K562 (cell line): ENCODE data around the gene HCN3. TPM values are rescaled to one million over a fixed set of nuclear protein-coding genes. Genes with fewer than 3 reads are reported as not detected.

Experiments used
- BCOR ChIP-seq: fragments of 450-650 bp; IDR thresholded peaks from 2 replicates; pipeline ENCODE4 v1.6.1; 2016
- CBX5 ChIP-seq: IDR thresholded peaks from 2 replicates; pipeline ENCODE4 v1.6.1; 2014; ENCODE audit warnings: low read depth, borderline replicate concordance
- CBX8 ChIP-seq: fragments of 200-600 bp; sonication (generic); IDR thresholded peaks from 2 replicates; pipeline ENCODE4 v1.6.1; 2012; ENCODE audit warnings: borderline replicate concordance, mixed run types, low read depth, mild to moderate bottlenecking, moderate library complexity, mixed read lengths, low read length, control low read depth, inconsistent platforms; ENCODE audit not compliant: poor library complexity, severe bottlenecking; ENCODE audit errors: extremely low read depth
- KLF16 ChIP-seq: IDR thresholded peaks from 2 replicates; pipeline ENCODE4 v1.6.1; 2016; ENCODE audit warnings: antibody characterized with exemption
- MTA1 ChIP-seq: fragments of 450-650 bp; IDR thresholded peaks from 2 replicates; pipeline ENCODE4 v1.6.1; 2017; ENCODE audit warnings: borderline replicate concordance
- MYNN ChIP-seq, 2 experiments: sonication (generic); formaldehyde crosslinking in 1 of 2; IDR thresholded peaks; 2 replicates each; pipeline versions ENCODE4 v1.5.0 to v1.6.1; 2016 to 2020; ENCODE audit warnings: antibody characterized with exemption in 1 of 2, missing genetic modification reagents in 1 of 2
- PML ChIP-seq: IDR thresholded peaks from 2 replicates; pipeline ENCODE4 v1.6.1; 2012; ENCODE audit warnings: low read length, inconsistent platforms
- PTBP1 ChIP-seq: fragments of 200-400 bp; formaldehyde crosslinking; IDR thresholded peaks from 2 replicates; pipeline ENCODE4 v1.6.1; 2017; ENCODE audit warnings: low read depth, low read length
- PYGO2 ChIP-seq: fragments of 450-650 bp; IDR thresholded peaks from 2 replicates; pipeline ENCODE4 v1.6.1; 2016; ENCODE audit warnings: mild to moderate bottlenecking, missing genetic modification characterization, moderate library complexity, missing compliant biosample characterization
- RBBP5 ChIP-seq: fragments of 200-600 bp; sonication (generic); IDR thresholded peaks from 2 replicates; pipeline ENCODE4 v1.6.1; 2012; ENCODE audit warnings: borderline replicate concordance, mild to moderate bottlenecking, low read length, control low read depth, inconsistent platforms; ENCODE audit not compliant: insufficient read depth, poor library complexity, severe bottlenecking
- STAG1 ChIP-seq: sonication (generic); formaldehyde crosslinking; IDR thresholded peaks from 2 replicates; pipeline ENCODE4 v1.5.0; 2020; ENCODE audit warnings: missing genetic modification reagents, borderline replicate concordance
- TCF7 ChIP-seq: sonication (generic); IDR thresholded peaks from 2 replicates; pipeline ENCODE4 v1.6.1; 2016; ENCODE audit warnings: antibody characterized with exemption, borderline replicate concordance
- ZBTB7A ChIP-seq: IDR thresholded peaks from 2 replicates; pipeline ENCODE4 v1.6.1; 2011; ENCODE audit warnings: low read depth, mild to moderate bottlenecking, low read length, moderate library complexity, borderline replicate concordance; ENCODE audit not compliant: control insufficient read depth
- ZNF134 ChIP-seq: fragments of 250-450 bp; sonication (Bioruptor Pico); conservative IDR thresholded peaks from 2 replicates; pipeline ENCODE4 v1.4.0; 2020
- polyA plus RNA-seq, 8 experiments: library from polyadenylated mRNA; depleted of rRNA in 4 of 8; stranded (reverse) in 5 of 8; unstranded in 3 of 8; fragments of >200 nt; fragmentation: Nextera tagmentation in 2 of 8; fragmentation: Illumina TruSeq in 1 of 8; extraction: Ambion mirVana in 2 of 8; extraction: Trizol in 1 of 8; gene quantifications; 2 replicates each; pipeline versions ENCODE4 v1.2.1 to v1.2.3, GENCODE V29; 2011 to 2014; ENCODE audit warnings: inconsistent platforms in 1 of 8, missing spikeins in 1 of 8
- total RNA-seq, 7 experiments: library from RNA; depleted of rRNA in 6 of 7; stranded (reverse); fragments of >200 nt in 6 of 7; fragmentation: Illumina TruSeq in 2 of 7; extraction: Trizol in 2 of 7; gene quantifications; 2 replicates each; pipeline versions ENCODE4 v1.2.1 to v1.2.3, GENCODE V29; 2011 to 2021; ENCODE audit warnings: low replicate concordance in 1 of 7
- TF ChIP-seq, protein P1 (sequence below): sonication (generic); formaldehyde crosslinking; IDR thresholded peaks from 2 replicates; pipeline ENCODE4 v1.8.1; 2023; ENCODE audit warnings: mild to moderate bottlenecking, missing genetic modification reagents
- TF ChIP-seq, protein P2 (sequence below): sonication (generic); formaldehyde crosslinking; IDR thresholded peaks from 2 replicates; pipeline ENCODE4 v1.8.0; 2022; ENCODE audit warnings: missing genetic modification reagents, mild to moderate bottlenecking, borderline replicate concordance
- TF ChIP-seq, protein P3 (sequence below): sonication (generic); formaldehyde crosslinking; IDR thresholded peaks from 2 replicates; pipeline ENCODE4 v1.8.1; 2022; ENCODE audit warnings: missing genetic modification reagents
- TF ChIP-seq, protein P4 (sequence below), 2 experiments: fragments of 250-450 bp in 1 of 2; fragments of 450-650 bp in 1 of 2; sonication (Bioruptor Pico) in 1 of 2; IDR thresholded peaks; 2 replicates each; pipeline versions ENCODE4 v1.6.1 to v1.8.0; 2016 to 2021; ENCODE audit warnings: mild to moderate bottlenecking in 2 of 2, moderate library complexity in 2 of 2, missing compliant biosample characterization in 1 of 2, missing genetic modification characterization in 1 of 2
- TF ChIP-seq, protein P5 (sequence below), 2 experiments: IDR thresholded peaks; 2 replicates each; pipeline ENCODE4 v1.6.1; 2012; ENCODE audit warnings: improper control_type of control experiment in 2 of 2, low read depth in 2 of 2, low read length in 2 of 2, borderline replicate concordance in 1 of 2

HCN3 gene
- total and polyA plus RNA-seq, 9 of the 15 experiments (the other 6 are each of a cell fraction or from before 2014, with no cell fraction given) = 0.91 to 9.7 (median 3.9) TPM

DNA sequence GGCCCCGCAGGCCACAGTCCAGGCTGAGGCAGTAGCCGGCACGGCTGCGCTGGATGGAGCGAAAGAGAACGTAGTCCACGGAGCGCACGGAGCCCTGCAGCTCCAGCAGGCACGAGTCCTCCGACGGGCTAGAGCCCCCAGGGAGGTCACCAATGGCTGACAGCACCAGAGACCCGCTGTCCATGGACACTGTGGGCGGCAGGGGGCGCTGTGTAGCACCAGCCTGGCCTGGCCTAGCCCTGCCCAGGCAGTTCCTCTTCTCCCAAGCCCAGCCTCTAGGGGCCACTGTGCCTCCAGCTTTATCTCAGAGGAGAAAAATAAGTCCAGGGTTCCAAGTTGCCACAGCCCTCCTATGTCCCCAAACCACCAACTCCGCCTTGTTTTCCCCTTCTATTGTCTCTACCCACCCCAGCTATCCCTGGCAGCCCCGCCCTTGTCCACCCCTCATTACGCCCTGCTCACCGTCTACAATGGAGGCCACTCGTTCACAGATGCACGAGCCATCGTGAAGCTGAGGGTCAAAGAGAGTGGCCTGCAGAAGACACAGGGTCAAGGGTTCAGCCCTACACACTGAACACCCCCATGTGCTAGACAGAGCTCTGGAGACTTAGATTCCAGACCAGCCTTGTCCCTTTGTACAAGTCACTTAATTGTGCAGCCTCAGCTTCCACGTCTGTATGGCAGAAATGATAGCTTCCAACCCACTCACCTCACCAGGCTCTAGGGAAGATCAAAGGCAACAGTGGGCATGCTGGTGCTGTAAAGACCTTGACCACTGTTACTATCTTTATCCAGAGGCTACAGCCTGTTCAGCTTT is 26.4 kb upstream of the HCN3 start (continued):
- peak; percentile 46; the same call in 1 of the 2 replicates for TF ChIP-seq MYNN (IDR thresholded peaks at IDR 0.05)
- no peak for TF ChIP-seq MYNN (CRISPR knock-in tag; IDR thresholded peaks at IDR 0.05)
- no peak for TF ChIP-seq TCF7
- TF ChIP-seq BCOR = peak; percentile 24; the same call in 1 of the 2 replicates
- TF ChIP-seq, protein P1, sequence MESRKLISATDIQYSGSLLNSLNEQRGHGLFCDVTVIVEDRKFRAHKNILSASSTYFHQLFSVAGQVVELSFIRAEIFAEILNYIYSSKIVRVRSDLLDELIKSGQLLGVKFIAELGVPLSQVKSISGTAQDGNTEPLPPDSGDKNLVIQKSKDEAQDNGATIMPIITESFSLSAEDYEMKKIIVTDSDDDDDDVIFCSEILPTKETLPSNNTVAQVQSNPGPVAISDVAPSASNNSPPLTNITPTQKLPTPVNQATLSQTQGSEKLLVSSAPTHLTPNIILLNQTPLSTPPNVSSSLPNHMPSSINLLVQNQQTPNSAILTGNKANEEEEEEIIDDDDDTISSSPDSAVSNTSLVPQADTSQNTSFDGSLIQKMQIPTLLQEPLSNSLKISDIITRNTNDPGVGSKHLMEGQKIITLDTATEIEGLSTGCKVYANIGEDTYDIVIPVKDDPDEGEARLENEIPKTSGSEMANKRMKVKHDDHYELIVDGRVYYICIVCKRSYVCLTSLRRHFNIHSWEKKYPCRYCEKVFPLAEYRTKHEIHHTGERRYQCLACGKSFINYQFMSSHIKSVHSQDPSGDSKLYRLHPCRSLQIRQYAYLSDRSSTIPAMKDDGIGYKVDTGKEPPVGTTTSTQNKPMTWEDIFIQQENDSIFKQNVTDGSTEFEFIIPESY (CRISPR knock-in tag) = peak; percentile 79
- TF ChIP-seq, protein P2, sequence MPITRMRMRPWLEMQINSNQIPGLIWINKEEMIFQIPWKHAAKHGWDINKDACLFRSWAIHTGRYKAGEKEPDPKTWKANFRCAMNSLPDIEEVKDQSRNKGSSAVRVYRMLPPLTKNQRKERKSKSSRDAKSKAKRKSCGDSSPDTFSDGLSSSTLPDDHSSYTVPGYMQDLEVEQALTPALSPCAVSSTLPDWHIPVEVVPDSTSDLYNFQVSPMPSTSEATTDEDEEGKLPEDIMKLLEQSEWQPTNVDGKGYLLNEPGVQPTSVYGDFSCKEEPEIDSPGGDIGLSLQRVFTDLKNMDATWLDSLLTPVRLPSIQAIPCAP (CRISPR knock-in tag) = no peak
- TF ChIP-seq, protein P3, sequence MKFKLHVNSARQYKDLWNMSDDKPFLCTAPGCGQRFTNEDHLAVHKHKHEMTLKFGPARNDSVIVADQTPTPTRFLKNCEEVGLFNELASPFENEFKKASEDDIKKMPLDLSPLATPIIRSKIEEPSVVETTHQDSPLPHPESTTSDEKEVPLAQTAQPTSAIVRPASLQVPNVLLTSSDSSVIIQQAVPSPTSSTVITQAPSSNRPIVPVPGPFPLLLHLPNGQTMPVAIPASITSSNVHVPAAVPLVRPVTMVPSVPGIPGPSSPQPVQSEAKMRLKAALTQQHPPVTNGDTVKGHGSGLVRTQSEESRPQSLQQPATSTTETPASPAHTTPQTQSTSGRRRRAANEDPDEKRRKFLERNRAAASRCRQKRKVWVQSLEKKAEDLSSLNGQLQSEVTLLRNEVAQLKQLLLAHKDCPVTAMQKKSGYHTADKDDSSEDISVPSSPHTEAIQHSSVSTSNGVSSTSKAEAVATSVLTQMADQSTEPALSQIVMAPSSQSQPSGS (CRISPR knock-in tag) = no peak
- TF ChIP-seq KLF16 = peak; percentile 74
- TF ChIP-seq PYGO2 = no peak
- TF ChIP-seq, protein P4, sequence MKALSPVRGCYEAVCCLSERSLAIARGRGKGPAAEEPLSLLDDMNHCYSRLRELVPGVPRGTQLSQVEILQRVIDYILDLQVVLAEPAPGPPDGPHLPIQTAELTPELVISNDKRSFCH (CRISPR knock-in tag; IDR thresholded peaks at IDR 0.05) = no peak
- TF ChIP-seq, protein P4 (tag; IDR thresholded peaks at IDR 0.05) = no peak
- TF ChIP-seq RBBP5 = no peak
- TF ChIP-seq CBX8 = no peak
- peak; percentile 93 for TF ChIP-seq STAG1
- no peak for TF ChIP-seq ZNF134 (CRISPR knock-in tag)
- no peak for TF ChIP-seq PTBP1
- TF ChIP-seq ZBTB7A = peak; percentile 95
- TF ChIP-seq CBX5 = no peak
- no peak for TF ChIP-seq MTA1
- 0 out of 2 replicates have a peak, but pooled peaks have one; percentile 31 for TF ChIP-seq PML
- TF ChIP-seq, protein P5, sequence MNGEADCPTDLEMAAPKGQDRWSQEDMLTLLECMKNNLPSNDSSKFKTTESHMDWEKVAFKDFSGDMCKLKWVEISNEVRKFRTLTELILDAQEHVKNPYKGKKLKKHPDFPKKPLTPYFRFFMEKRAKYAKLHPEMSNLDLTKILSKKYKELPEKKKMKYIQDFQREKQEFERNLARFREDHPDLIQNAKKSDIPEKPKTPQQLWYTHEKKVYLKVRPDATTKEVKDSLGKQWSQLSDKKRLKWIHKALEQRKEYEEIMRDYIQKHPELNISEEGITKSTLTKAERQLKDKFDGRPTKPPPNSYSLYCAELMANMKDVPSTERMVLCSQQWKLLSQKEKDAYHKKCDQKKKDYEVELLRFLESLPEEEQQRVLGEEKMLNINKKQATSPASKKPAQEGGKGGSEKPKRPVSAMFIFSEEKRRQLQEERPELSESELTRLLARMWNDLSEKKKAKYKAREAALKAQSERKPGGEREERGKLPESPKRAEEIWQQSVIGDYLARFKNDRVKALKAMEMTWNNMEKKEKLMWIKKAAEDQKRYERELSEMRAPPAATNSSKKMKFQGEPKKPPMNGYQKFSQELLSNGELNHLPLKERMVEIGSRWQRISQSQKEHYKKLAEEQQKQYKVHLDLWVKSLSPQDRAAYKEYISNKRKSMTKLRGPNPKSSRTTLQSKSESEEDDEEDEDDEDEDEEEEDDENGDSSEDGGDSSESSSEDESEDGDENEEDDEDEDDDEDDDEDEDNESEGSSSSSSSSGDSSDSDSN (IDR thresholded peaks at IDR 0.05; ENCODE audit: borderline replicate concordance in 1 of 2, low read depth in 2 of 2, low read length in 2 of 2) = 0 out of 4 replicates have a peak, but pooled peaks of 1 of the 2 experiments have one; percentile 19
